ENCODE measurements around the gene TCP11L1.

TCP11L1 gene

GRCh38 chr11:33055375-33055774, 16.0 kb downstream of the TCP11L1 start:
- no peaks in the 10 kb centered on the region for H3K27me3 ChIP-seq (ENCODE audit: control insufficient read depth in 1 of 2, insufficient read depth in 1 of 2, low read length in 2 of 2)
- no peak overlapping the region for H3K14ac ChIP-seq (ENCODE audit: low read length in 2 of 2)
- no peak overlapping the region for H4K8ac ChIP-seq (ENCODE audit: low read length)
- no peak overlapping the region for H3K4me3 ChIP-seq (ENCODE audit: insufficient read depth in 1 of 2, low read depth in 1 of 2, low read length in 2 of 2)
- peaks cover 9% of the 10 kb centered on the region for H3K79me1 ChIP-seq (replicated peaks; ENCODE audit: low read length, poor library complexity, severe bottlenecking)
- no peak overlapping the region for H3K27ac ChIP-seq (ENCODE audit: low read length, poor library complexity, severe bottlenecking)
- peaks cover 5 to 51% of the 10 kb centered on the region in 2 experiments for H3K36me3 ChIP-seq (ENCODE audit: control insufficient read depth in 1 of 2, insufficient read depth in 2 of 2, low read depth in 1 of 2, low read length in 2 of 2)
- H3K18ac ChIP-seq (ENCODE audit: low read depth in 1 of 2, low read length in 2 of 2), result no peak overlapping the region
- H3K4me1 ChIP-seq (ENCODE audit: control insufficient read depth, insufficient read depth, low read depth, low read length), result peaks cover 3% of the 10 kb centered on the region
- no peak for DNase-seq
- H3K4ac ChIP-seq (ENCODE audit: low read depth in 1 of 2, low read length in 2 of 2), result no peak overlapping the region
- no peak overlapping the region for H2BK12ac ChIP-seq (ENCODE audit: low read length in 2 of 2)
- H3K4me2 ChIP-seq (ENCODE audit: low read length, poor library complexity, severe bottlenecking), result no peak overlapping the region
- no peak overlapping the region for H2BK120ac ChIP-seq (ENCODE audit: low read depth, low read length)
- H3K9ac ChIP-seq (ENCODE audit: low read length), result no peak overlapping the region
- no peak overlapping the region for H2BK15ac ChIP-seq (ENCODE audit: low read depth, poor library complexity, severe bottlenecking)
- H3K9me3 ChIP-seq (ENCODE audit: control insufficient read depth, low read length), result no peaks in the 10 kb centered on the region
- no peak overlapping the region for H2BK5ac ChIP-seq (ENCODE audit: low read depth, low read length, poor library complexity, severe bottlenecking)
- H3K23ac ChIP-seq (ENCODE audit: low read length in 2 of 2), result no peak overlapping the region
- no peak overlapping the region for H2AFZ ChIP-seq (ENCODE audit: low read depth, low read length)
- no peak overlapping the region for H4K91ac ChIP-seq (ENCODE audit: low read length)
- no peak overlapping the region for H2AK5ac ChIP-seq (ENCODE audit: low read length, severe bottlenecking)

DNA sequence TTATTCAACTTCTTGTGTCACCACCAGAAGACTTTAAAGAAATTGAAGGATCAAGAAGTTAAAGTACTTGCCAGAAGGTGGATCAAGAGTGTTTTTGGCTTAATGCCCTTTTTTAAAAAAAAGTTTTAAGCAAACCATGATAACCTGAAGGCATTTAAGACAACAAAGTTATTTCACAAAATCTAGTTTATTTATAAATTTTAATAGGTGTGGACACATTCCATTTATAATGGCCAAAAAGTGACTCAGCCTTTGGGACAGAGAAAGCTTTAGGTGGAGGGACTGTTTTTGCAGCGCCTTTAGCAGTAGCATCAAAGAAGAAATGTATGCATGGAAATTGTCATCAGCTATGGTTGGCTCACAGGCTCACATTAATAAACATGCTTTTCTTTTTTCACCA, 17.9 kb downstream of the TCP11L1 start:
- Histone ChIP-seq H3K4me1 (ENCODE audit: control insufficient read depth, insufficient read depth, low read depth, low read length) (peaks cover 9% of the 10 kb centered on the region), H3K27me3 (ENCODE audit: control insufficient read depth in 1 of 2, insufficient read depth in 1 of 2, low read length in 2 of 2) (no peaks in the 10 kb centered on the region), H3K4me2 (ENCODE audit: low read length, poor library complexity, severe bottlenecking) (no peak overlapping the region), H2AK5ac (ENCODE audit: low read length, severe bottlenecking) (no peak overlapping the region), H3K9me3 (ENCODE audit: control insufficient read depth, low read length) (no peaks in the 10 kb centered on the region), H2BK15ac (ENCODE audit: low read depth, poor library complexity, severe bottlenecking) (no peak overlapping the region), H2BK5ac (ENCODE audit: low read depth, low read length, poor library complexity, severe bottlenecking) (no peak overlapping the region), H3K4me3 (ENCODE audit: insufficient read depth in 1 of 2, low read depth in 1 of 2, low read length in 2 of 2) (no peak overlapping the region), H2AFZ (ENCODE audit: low read depth, low read length) (no peak overlapping the region), H4K91ac (ENCODE audit: low read length) (no peak overlapping the region), H3K18ac (ENCODE audit: low read depth in 1 of 2, low read length in 2 of 2) (no peak overlapping the region), H3K79me1 (replicated peaks; ENCODE audit: low read length, poor library complexity, severe bottlenecking) (peaks cover 11% of the 10 kb centered on the region), H2BK120ac (ENCODE audit: low read depth, low read length) (no peak overlapping the region), H3K9ac (ENCODE audit: low read length) (no peak overlapping the region), H3K14ac (ENCODE audit: low read length in 2 of 2) (no peak overlapping the region), H3K23ac (ENCODE audit: low read length in 2 of 2) (no peak overlapping the region), H4K8ac (ENCODE audit: low read length) (no peak overlapping the region), H3K36me3 (ENCODE audit: control insufficient read depth in 1 of 2, insufficient read depth in 2 of 2, low read depth in 1 of 2, low read length in 2 of 2) (peaks cover 9 to 56% of the 10 kb centered on the region in 2 experiments), H2BK12ac (ENCODE audit: low read length in 2 of 2) (no peak overlapping the region), H3K27ac (ENCODE audit: low read length, poor library complexity, severe bottlenecking) (no peak overlapping the region), H3K4ac (ENCODE audit: low read depth in 1 of 2, low read length in 2 of 2) (no peak overlapping the region)
- DNase-seq, result no peak
- WGBS, result 100% methylated on average over 1 of the region's 1 CpG

GRCh38 chr11:33059331-33060007, 20.1 kb downstream of the TCP11L1 start:
- Histone ChIP-seq H3K23ac (ENCODE audit: low read length in 2 of 2) (no peak overlapping the region), H2AK5ac (ENCODE audit: low read length, severe bottlenecking) (no peak overlapping the region), H3K14ac (ENCODE audit: low read length in 2 of 2) (no peak overlapping the region), H3K9ac (ENCODE audit: low read length) (no peak overlapping the region), H3K36me3 (ENCODE audit: control insufficient read depth in 1 of 2, insufficient read depth in 2 of 2, low read depth in 1 of 2, low read length in 2 of 2) (peaks cover 16 to 56% of the 10 kb centered on the region in 2 experiments), H3K4me3 (ENCODE audit: insufficient read depth in 1 of 2, low read depth in 1 of 2, low read length in 2 of 2) (no peak overlapping the region), H2AFZ (ENCODE audit: low read depth, low read length) (no peak overlapping the region), H3K79me1 (replicated peaks; ENCODE audit: low read length, poor library complexity, severe bottlenecking) (peaks cover 15% of the 10 kb centered on the region), H3K4me1 (ENCODE audit: control insufficient read depth, insufficient read depth, low read depth, low read length) (peaks cover 9% of the 10 kb centered on the region), H2BK12ac (ENCODE audit: low read length in 2 of 2) (no peak overlapping the region), H3K9me3 (ENCODE audit: control insufficient read depth, low read length) (no peaks in the 10 kb centered on the region), H2BK120ac (ENCODE audit: low read depth, low read length) (no peak overlapping the region), H3K18ac (ENCODE audit: low read depth in 1 of 2, low read length in 2 of 2) (no peak overlapping the region), H3K27me3 (ENCODE audit: control insufficient read depth in 1 of 2, insufficient read depth in 1 of 2, low read length in 2 of 2) (no peaks in the 10 kb centered on the region), H4K8ac (ENCODE audit: low read length) (no peak overlapping the region), H3K4ac (ENCODE audit: low read depth in 1 of 2, low read length in 2 of 2) (no peak overlapping the region), H4K91ac (ENCODE audit: low read length) (no peak overlapping the region), H2BK15ac (ENCODE audit: low read depth, poor library complexity, severe bottlenecking) (no peak overlapping the region), H3K4me2 (ENCODE audit: low read length, poor library complexity, severe bottlenecking) (no peak overlapping the region), H3K27ac (ENCODE audit: low read length, poor library complexity, severe bottlenecking) (no peak overlapping the region), H2BK5ac (ENCODE audit: low read depth, low read length, poor library complexity, severe bottlenecking) (no peak overlapping the region)
- 92% methylated on average over 5 of the region's 5 CpGs for WGBS
- no peak for DNase-seq

DNA sequence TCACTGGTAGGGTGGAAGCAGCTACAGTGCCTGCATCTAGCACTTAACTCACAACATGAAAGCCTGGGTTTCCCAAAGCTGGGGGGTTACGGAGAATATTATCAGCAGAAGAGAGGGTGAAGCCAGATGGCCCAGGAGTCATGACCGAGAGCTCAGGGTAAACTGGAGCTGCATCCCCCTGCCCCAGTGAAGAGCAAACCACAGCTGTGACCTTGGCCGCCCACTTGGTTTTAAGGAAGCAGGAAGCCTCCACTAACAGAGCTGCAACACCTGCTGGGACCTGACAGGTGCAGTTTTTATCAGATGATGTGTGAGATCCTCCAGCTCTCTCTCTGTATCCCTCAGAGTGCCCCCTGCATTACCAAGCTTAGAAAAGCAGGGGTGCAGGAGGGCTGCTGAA, 20.9 kb downstream of the TCP11L1 start:
- no peak for DNase-seq
- H4K91ac ChIP-seq (ENCODE audit: low read length), result no peak overlapping the region
- peaks cover 12% of the 10 kb centered on the region for H3K79me1 ChIP-seq (replicated peaks; ENCODE audit: low read length, poor library complexity, severe bottlenecking)

More for the DNA sequence above, 20.9 kb downstream of the TCP11L1 start:
- no peak overlapping the region for H3K23ac ChIP-seq (ENCODE audit: low read length in 2 of 2)
- peaks cover 9% of the 10 kb centered on the region for H3K4me1 ChIP-seq (ENCODE audit: control insufficient read depth, insufficient read depth, low read depth, low read length)
- H4K8ac ChIP-seq (ENCODE audit: low read length), result no peak overlapping the region
- H2BK5ac ChIP-seq (ENCODE audit: low read depth, low read length, poor library complexity, severe bottlenecking), result no peak overlapping the region
- peak overlapping the region in 1 of 2 experiments; percentile 5 for H3K4ac ChIP-seq (ENCODE audit: low read depth in 1 of 2, low read length in 2 of 2)
- no peak overlapping the region for H2BK15ac ChIP-seq (ENCODE audit: low read depth, poor library complexity, severe bottlenecking)
- no peak overlapping the region for H2AFZ ChIP-seq (ENCODE audit: low read depth, low read length)
- WGBS, result 95% methylated on average over 3 of the region's 3 CpGs
- no peak overlapping the region for H3K9ac ChIP-seq (ENCODE audit: low read length)
- H3K4me3 ChIP-seq (ENCODE audit: insufficient read depth in 1 of 2, low read depth in 1 of 2, low read length in 2 of 2), result no peak overlapping the region
- no peak overlapping the region for H3K14ac ChIP-seq (ENCODE audit: low read length in 2 of 2)
- no peak overlapping the region for H2AK5ac ChIP-seq (ENCODE audit: low read length, severe bottlenecking)
- no peak overlapping the region for H2BK12ac ChIP-seq (ENCODE audit: low read length in 2 of 2)
- peaks cover 19 to 53% of the 10 kb centered on the region in 2 experiments for H3K36me3 ChIP-seq (ENCODE audit: control insufficient read depth in 1 of 2, insufficient read depth in 2 of 2, low read depth in 1 of 2, low read length in 2 of 2)
- H2BK120ac ChIP-seq (ENCODE audit: low read depth, low read length), result no peak overlapping the region
- H3K9me3 ChIP-seq (ENCODE audit: control insufficient read depth, low read length), result no peaks in the 10 kb centered on the region
- H3K4me2 ChIP-seq (ENCODE audit: low read length, poor library complexity, severe bottlenecking), result no peak overlapping the region
- H3K27ac ChIP-seq (ENCODE audit: low read length, poor library complexity, severe bottlenecking), result no peak overlapping the region
- H3K27me3 ChIP-seq (ENCODE audit: control insufficient read depth in 1 of 2, insufficient read depth in 1 of 2, low read length in 2 of 2), result no peaks in the 10 kb centered on the region
- H3K18ac ChIP-seq (ENCODE audit: low read depth in 1 of 2, low read length in 2 of 2), result peak overlapping the region in 1 of 2 experiments; percentile 48
